Measurements from ENCODE around the gene CA14.
"Not testable (repeated sequence)": the region's sequence is repeated elsewhere in the genome, so short reads cannot be mapped to it uniquely, and the experiment has no call there.

The CA14 gene

GRCh38 chr1:150302338-150302737 is 44.8 kb downstream of the CA14 start:
- no peak for DNase-seq (ENCODE audit: low spot score)
- Histone ChIP-seq H3K27ac (no peak overlapping the region), H3K4me3 (no peak overlapping the region)
- TF ChIP-seq CTCF (IDR thresholded peaks at IDR 0.05) = no peak

GRCh38 chr1:150302902-150303301 is 45.3 kb downstream of the CA14 start:
- no peak overlapping the region for H3K27ac ChIP-seq
- no peak for TF ChIP-seq CTCF (IDR thresholded peaks at IDR 0.05)

GRCh38 chr1:150308585-150308984 is 51.0 kb downstream of the CA14 start:
- H3K27ac ChIP-seq; H3K4me3 ChIP-seq; DNase-seq (ENCODE audit: low spot score): not testable (repeated sequence)

More at GRCh38 chr1:150302902-150303301, 45.3 kb downstream of the CA14 start:
- DNase-seq (ENCODE audit: low spot score) = no peak
- H3K4me3 ChIP-seq = no peak overlapping the region

- Histone ChIP-seq H3K27ac (no peak overlapping the region), H3K4me3 (no peak overlapping the region)
- TF ChIP-seq CTCF (IDR thresholded peaks at IDR 0.05) = no peak
- no peak for DNase-seq (ENCODE audit: low spot score)
Measured at GRCh38 chr1:150309758-150310508, 52.4 kb downstream of the CA14 start.

- TF ChIP-seq CTCF (IDR thresholded peaks at IDR 0.05) = no peak
- no peak overlapping the region for H3K27ac ChIP-seq
- DNase-seq (ENCODE audit: low spot score) = no peak
- no peak overlapping the region for H3K4me3 ChIP-seq
Measured at GRCh38 chr1:150311762-150312161, 54.2 kb downstream of the CA14 start.
